Measurements from ENCODE around the gene FAP.
A peak's percentile ranks its signal among the peaks of the same experiment; 100 is the strongest.

The FAP gene

DNA sequence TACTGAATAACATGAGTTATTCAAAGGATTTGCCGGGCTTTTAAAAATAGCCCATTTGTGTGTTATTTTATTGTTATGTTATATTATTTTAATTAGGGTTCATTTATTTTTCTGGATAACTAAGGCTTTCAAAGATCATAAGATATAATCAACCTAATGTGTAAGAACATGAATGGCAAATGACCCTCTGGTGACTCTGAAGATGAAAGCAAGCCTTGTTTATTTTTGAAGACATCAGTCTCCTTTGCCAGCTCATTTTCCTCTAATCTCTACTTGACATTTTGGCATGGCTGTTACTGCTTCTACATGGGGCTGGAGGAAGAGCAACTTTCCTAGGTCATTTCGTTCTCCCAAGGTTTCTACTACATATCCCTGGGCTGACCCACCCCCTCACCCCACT lies 10.6 kb downstream of the FAP start:
- H3K27ac ChIP-seq: no peak overlapping the region
- no peak for DNase-seq (ENCODE audit: low spot score)
- no peak for TF ChIP-seq CTCF (IDR thresholded peaks at IDR 0.05)
- no peak overlapping the region for H3K4me3 ChIP-seq

DNA sequence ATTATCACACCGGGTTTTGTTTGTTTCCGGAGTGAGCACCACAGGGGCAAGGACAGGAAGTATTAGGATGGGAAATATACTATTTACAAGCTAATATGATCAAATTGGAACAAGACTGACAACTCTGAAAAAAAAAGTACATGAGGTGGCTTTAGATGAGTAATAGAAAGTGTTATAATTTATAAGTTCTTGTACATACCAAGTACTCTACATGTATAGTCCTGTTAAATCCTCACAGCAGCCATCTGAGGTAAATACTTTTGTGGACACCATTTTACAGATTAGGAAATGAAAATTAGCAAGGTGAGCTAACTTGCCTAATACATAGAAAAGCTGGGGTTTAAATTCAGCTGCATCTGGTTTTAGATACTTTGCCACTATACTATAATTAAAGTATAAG lies 11.2 kb downstream of the FAP start:
- Histone ChIP-seq H3K4me3 (no peak overlapping the region), H3K27ac (no peak overlapping the region)
- DNase-seq (ENCODE audit: low spot score): no peak
- no peak for TF ChIP-seq CTCF (IDR thresholded peaks at IDR 0.05)

GRCh38 chr2:162230761-162231160 lies 12.5 kb downstream of the FAP start:
- DNase-seq (ENCODE audit: low spot score): no peak
- no peak overlapping the region for H3K4me3 ChIP-seq
- H3K27ac ChIP-seq: no peak overlapping the region
- no peak for TF ChIP-seq CTCF (IDR thresholded peaks at IDR 0.05)

DNA sequence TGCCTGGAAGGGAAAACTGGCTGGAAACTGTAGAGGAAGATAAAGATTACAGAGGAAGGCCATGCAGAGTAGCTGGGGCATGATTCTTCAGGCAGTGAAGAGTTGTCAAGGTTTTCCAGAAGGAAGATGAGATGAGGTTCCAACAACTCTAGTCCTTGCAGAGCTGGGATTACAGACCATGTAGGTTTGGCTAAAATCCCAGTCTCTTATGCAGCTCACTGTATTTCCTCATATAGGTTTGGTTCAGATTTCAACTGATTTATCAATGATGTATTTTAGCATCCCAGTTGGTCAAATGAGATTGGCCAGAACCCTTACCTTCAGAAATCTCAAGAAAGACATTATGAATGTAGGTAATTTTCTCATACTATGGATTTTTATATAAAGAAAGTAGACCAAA lies 16.4 kb downstream of the FAP start:
- Histone ChIP-seq H3K27ac (no peak overlapping the region), H3K4me3 (no peak overlapping the region)
- DNase-seq (ENCODE audit: low spot score): no peak
- TF ChIP-seq CTCF (IDR thresholded peaks at IDR 0.05): no peak

DNA sequence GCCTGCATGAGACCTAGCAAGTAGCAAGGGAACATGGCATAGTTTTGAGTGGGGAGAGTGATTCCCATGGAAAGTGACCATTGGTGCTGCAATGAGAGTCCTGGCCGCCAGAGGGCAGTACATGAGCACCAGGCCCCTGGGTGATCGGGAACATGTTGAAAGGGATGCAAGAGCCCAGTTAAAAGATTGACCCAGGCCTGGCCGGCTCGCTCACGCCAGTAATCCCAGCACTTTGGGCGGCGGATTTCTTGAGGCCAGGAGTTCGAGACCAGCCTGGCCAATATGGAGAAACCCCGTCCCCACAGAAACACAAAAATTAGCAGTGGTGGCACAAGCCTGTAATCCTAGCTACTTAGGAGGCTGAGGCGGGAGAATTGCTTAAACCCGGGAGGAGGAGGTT lies 22.2 kb downstream of the FAP start:
- peak; percentile 82 for TF ChIP-seq CTCF (IDR thresholded peaks at IDR 0.05)
- DNase-seq (ENCODE audit: low spot score): peak; percentile 86
- Histone ChIP-seq H3K4me3 (no peak overlapping the region), H3K27ac (no peak overlapping the region)

DNA sequence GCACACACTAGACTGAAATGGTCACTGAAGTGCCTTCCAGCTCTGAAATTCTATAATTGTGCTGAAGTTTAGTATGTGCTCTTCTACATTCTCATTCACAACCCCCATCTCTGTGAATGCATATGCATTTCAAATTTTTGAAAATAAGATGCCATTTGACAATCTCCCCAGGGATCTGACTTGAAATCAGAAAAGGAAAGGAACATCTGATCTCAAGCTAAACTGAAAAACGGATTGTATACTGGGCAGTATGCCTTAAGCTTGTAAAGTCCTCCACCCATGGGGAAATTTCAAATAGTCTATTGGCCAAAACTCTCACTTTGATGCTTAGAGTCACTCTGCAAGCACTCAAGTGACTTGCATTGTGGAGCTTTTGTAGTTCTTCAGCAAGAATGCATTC lies 22.9 kb downstream of the FAP start:
- DNase-seq (ENCODE audit: low spot score): no peak
- Histone ChIP-seq H3K27ac (no peak overlapping the region), H3K4me3 (no peak overlapping the region)
- TF ChIP-seq CTCF (IDR thresholded peaks at IDR 0.05): no peak

DNA sequence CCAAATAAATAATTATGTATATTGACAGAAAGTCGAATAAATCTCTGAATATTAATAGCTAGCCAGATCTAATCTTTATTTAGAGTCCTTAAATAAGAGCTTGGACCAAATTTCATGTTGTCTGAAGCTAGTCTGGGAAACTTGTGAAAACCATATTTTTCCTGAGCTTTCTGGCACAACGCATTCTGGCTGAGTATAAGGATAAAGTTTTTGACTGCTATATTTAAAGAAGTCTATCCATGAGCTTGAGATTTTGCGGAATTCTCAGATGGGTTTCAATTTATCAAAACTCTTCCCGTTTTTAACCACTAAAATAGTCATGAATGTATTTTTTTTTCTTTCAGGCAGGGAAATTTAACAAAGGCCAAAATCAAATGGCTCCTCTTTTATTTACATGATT lies 23.8 kb downstream of the FAP start:
- TF ChIP-seq CTCF (IDR thresholded peaks at IDR 0.05): no peak
- DNase-seq (ENCODE audit: low spot score): no peak
- Histone ChIP-seq H3K27ac (no peak overlapping the region), H3K4me3 (no peak overlapping the region)

Measured in coronary artery (tissue), 2 donors.